ENCODE results near the gene PTPRD. TPM values are rescaled to one million over a fixed set of nuclear protein-coding genes. Genes with fewer than 3 reads are reported as not detected.

Gene PTPRD
- total RNA-seq, 2 donors from 2014 or later: 60.1 to 75.7 TPM

DNA sequence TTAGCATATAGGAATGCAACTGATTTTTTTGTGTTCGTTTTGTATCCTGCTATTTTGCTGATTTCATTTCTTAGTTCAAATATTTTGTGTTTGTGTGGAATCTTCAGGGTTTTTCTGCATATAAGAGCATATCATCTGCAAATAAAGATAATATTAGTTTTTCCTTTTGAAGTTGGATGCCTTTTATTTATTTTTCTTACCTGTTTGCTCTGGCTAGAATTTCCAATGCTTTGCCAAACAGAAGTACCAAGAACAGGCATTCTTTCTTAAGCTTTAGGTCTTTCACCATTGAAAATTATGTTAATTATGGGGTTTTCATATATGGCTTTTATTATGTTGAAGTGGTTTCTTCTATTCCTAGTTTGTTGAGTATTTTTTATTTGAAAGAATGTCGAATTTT lies 2308.1 kb downstream of the PTPRD start:
- Histone ChIP-seq H3K27me3 (no peaks in the 10 kb centered on the region), H3K9me3 (no peaks in the 10 kb centered on the region), H3K36me3 (no peaks in the 10 kb centered on the region), H3K9ac (ENCODE audit: low read depth in 2 of 2, low read length in 2 of 2) (no peak overlapping the region), H3K27ac (no peak overlapping the region), H3K4me3 (no peak overlapping the region), H3K4me1 (no peaks in the 10 kb centered on the region)
- DNase-seq: no peak
- intact Hi-C loops (cut with DNase I): no loop called here
- TF ChIP-seq, protein P1, sequence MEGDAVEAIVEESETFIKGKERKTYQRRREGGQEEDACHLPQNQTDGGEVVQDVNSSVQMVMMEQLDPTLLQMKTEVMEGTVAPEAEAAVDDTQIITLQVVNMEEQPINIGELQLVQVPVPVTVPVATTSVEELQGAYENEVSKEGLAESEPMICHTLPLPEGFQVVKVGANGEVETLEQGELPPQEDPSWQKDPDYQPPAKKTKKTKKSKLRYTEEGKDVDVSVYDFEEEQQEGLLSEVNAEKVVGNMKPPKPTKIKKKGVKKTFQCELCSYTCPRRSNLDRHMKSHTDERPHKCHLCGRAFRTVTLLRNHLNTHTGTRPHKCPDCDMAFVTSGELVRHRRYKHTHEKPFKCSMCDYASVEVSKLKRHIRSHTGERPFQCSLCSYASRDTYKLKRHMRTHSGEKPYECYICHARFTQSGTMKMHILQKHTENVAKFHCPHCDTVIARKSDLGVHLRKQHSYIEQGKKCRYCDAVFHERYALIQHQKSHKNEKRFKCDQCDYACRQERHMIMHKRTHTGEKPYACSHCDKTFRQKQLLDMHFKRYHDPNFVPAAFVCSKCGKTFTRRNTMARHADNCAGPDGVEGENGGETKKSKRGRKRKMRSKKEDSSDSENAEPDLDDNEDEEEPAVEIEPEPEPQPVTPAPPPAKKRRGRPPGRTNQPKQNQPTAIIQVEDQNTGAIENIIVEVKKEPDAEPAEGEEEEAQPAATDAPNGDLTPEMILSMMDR (IDR thresholded peaks at IDR 0.05): no peak

DNA sequence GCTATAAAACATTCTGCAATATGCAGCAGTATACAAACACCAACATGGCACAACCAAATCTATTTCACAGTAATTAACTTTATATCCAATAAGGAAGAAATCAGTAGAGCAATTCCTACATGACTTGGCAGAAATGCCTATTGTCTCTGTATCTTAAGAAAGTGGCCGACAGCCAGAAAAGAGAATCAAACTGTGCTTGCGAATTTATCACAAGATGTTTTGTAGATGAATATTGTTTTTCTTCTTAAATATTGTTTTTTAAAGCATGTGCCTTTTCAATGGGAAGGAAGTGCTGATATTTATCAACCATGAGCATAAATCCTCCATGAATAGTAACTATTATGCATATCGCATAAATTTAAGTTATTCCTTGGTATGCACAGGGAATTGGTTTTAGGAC lies 2311.5 kb downstream of the PTPRD start:
- Histone ChIP-seq H3K9me3 (no peaks in the 10 kb centered on the region), H3K36me3 (no peaks in the 10 kb centered on the region), H3K9ac (ENCODE audit: low read depth in 2 of 2, low read length in 2 of 2) (no peak overlapping the region), H3K27me3 (no peaks in the 10 kb centered on the region), H3K4me3 (no peak overlapping the region), H3K27ac (no peak overlapping the region), H3K4me1 (no peaks in the 10 kb centered on the region)
- no peak for DNase-seq
- TF ChIP-seq, protein P1 (IDR thresholded peaks at IDR 0.05): no peak
- intact Hi-C loops (cut with DNase I): no loop called here

DNA sequence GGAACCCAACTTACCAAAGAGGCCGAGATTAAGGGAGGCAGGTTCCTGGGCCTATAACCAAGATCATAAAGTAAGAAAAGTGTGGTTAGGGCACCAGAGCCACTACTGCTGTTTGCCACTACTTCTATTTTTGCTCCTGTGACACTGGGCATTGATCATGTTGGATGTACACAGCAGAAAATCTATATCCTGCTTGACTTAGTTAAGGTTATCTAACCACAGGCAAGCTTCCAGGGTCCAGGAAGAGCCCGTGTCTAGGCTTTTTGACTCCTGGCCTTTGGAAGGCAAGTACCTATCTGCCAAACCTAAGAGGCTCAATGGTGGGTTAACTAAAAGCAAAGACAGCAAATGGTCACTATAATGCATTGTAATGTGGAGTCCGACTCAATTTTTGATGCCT lies 2315.8 kb downstream of the PTPRD start:
- no peak overlapping the region for H3K9ac ChIP-seq (ENCODE audit: low read depth in 2 of 2, low read length in 2 of 2)
- DNase-seq: no peak
- TF ChIP-seq, protein P1 (IDR thresholded peaks at IDR 0.05): no peak
- no peak overlapping the region for H3K27ac ChIP-seq
- H3K4me3 ChIP-seq: no peak overlapping the region
- H3K4me1 ChIP-seq: no peaks in the 10 kb centered on the region
- intact Hi-C loops (cut with DNase I): no loop called here
- H3K36me3 ChIP-seq: no peaks in the 10 kb centered on the region
- H3K9me3 ChIP-seq: no peaks in the 10 kb centered on the region
- no peaks in the 10 kb centered on the region for H3K27me3 ChIP-seq

DNA sequence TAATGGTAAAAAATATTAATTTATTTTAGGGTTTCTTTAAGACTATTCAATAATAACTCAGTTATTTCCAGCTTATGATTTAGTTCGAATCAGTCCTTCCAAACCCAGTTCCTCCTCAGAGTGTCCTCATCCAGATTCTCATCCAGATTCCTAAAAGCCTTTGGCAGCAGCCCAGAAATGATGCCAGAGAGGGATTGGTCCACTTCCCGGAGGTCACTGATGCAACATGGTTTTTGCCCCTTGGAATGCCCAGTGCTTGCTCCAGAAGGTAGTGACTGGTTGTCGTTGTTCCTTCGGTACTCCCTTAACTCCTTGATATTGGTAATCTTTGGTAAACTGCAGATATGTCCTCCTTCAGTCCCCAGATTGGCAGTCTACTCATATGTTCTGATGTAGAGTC lies 2320.1 kb downstream of the PTPRD start:
- no peaks in the 10 kb centered on the region for H3K27me3 ChIP-seq
- no peak overlapping the region for H3K4me3 ChIP-seq
- no peak overlapping the region for H3K27ac ChIP-seq
- TF ChIP-seq, protein P1 (IDR thresholded peaks at IDR 0.05): no peak
- H3K9ac ChIP-seq (ENCODE audit: low read depth in 2 of 2, low read length in 2 of 2): no peak overlapping the region
- no peaks in the 10 kb centered on the region for H3K9me3 ChIP-seq
- intact Hi-C loops (cut with DNase I): no loop called here
- H3K36me3 ChIP-seq: no peaks in the 10 kb centered on the region
- H3K4me1 ChIP-seq: no peaks in the 10 kb centered on the region
- no peak for DNase-seq

DNA sequence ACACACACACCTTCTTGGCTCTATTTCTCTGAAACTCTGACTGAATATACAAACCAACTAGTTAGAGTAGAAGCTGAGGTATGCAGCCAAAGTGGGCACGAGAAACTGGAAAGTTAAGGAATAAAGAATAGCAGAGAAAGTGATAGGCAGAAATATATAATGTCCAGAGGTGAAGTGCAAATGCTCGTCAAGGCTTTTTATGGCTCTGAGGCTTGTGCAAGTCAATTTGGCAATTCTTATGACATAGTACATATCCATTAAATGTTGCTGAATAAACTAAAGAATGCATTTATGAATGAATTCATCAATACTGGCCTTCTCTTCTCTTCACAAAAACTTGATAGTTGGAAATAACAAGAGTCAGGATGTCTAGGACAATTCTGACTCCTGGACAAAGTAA lies 2323.1 kb downstream of the PTPRD start:
- no peaks in the 10 kb centered on the region for H3K9me3 ChIP-seq
- no peak overlapping the region for H3K27ac ChIP-seq
- no peaks in the 10 kb centered on the region for H3K4me1 ChIP-seq
- H3K27me3 ChIP-seq: no peaks in the 10 kb centered on the region
- H3K36me3 ChIP-seq: no peaks in the 10 kb centered on the region
- no peak overlapping the region for H3K9ac ChIP-seq (ENCODE audit: low read depth in 2 of 2, low read length in 2 of 2)
- intact Hi-C loops (cut with DNase I): no loop called here
- TF ChIP-seq, protein P1 (IDR thresholded peaks at IDR 0.05): no peak
- no peak overlapping the region for H3K4me3 ChIP-seq
- DNase-seq: no peak

DNA sequence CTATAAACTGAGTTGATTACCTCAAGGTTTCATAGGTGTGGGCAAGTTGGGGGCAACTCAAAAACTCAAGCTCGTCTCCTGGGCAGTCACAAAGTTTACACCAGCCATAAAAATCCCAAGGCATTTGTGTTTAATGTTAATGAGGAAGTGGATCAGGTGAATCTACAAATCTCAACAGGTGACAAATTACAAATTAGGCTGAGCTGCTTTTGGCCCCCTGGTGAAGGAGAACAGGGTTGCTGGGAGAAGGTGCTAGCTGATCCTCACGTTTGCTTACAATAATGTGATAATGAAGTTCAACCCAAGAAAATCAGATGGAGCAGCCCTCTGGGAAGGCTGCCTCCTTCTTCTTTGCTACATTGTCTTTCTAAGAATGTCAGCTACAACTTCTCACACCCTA lies 2324.8 kb downstream of the PTPRD start:
- no peak for DNase-seq

More for the DNA sequence above, 2324.8 kb downstream of the PTPRD start:
- no peaks in the 10 kb centered on the region for H3K9me3 ChIP-seq
- no peak overlapping the region for H3K4me3 ChIP-seq
- H3K27ac ChIP-seq: peak overlapping the region; percentile 49
- TF ChIP-seq, protein P1 (IDR thresholded peaks at IDR 0.05): no peak
- intact Hi-C loops (cut with DNase I): no loop called here
- H3K4me1 ChIP-seq: no peaks in the 10 kb centered on the region
- no peaks in the 10 kb centered on the region for H3K27me3 ChIP-seq
- H3K36me3 ChIP-seq: no peaks in the 10 kb centered on the region
- no peak overlapping the region for H3K9ac ChIP-seq (ENCODE audit: low read depth in 2 of 2, low read length in 2 of 2)
